RWPE2 (cell line): ENCODE results near the gene RABGEF1.
"Not testable (repeated sequence)": the region's sequence is repeated elsewhere in the genome, so short reads cannot be mapped to it uniquely, and the experiment has no call there.

Source experiments
- ATAC-seq: fragments of 200-7000 bp; cut with Tn5 transposase; 3 replicates; pipeline ENCODE4 v1.9.1; 2021; ENCODE audit warnings: low read depth
- DNase-seq: peaks from one replicate; pipeline ENCODE4 v3.0.0-alpha.2; 2020; ENCODE audit warnings: low spot score
- H3K27ac ChIP-seq: fragments of 450-650 bp; 2 replicates; pipeline ENCODE4 v1.5.1; 2017; ENCODE audit warnings: mild to moderate bottlenecking; ENCODE audit not compliant: poor library complexity, severe bottlenecking
- H3K27me3 ChIP-seq: fragments of 250-450 bp; sonication (Bioruptor Pico); 2 replicates; pipeline ENCODE4 v1.5.1; 2021; ENCODE audit warnings: mild to moderate bottlenecking, moderate library complexity; ENCODE audit not compliant: insufficient read depth, poor library complexity, severe bottlenecking
- H3K36me3 ChIP-seq: fragments of 250-450 bp; sonication (Bioruptor Pico); 2 replicates; pipeline ENCODE4 v1.5.1; 2020; ENCODE audit warnings: low read depth, mild to moderate bottlenecking, moderate library complexity
- H3K4me1 ChIP-seq: fragments of 250-450 bp; sonication (Bioruptor Pico); 2 replicates; pipeline ENCODE4 v1.5.1; 2021; ENCODE audit warnings: mild to moderate bottlenecking, moderate library complexity; ENCODE audit not compliant: insufficient read depth, poor library complexity, severe bottlenecking
- H3K4me3 ChIP-seq: fragments of 250-450 bp; sonication (Bioruptor Pico); 2 replicates; pipeline ENCODE4 v1.5.1; 2021; ENCODE audit warnings: mild to moderate bottlenecking, moderate library complexity; ENCODE audit not compliant: severe bottlenecking
- H3K9me3 ChIP-seq: fragments of 250-450 bp; sonication (Bioruptor Pico); 2 replicates; pipeline ENCODE4 v1.5.1; 2021; ENCODE audit warnings: mild to moderate bottlenecking, moderate library complexity; ENCODE audit not compliant: severe bottlenecking
- CTCF ChIP-seq: fragments of 450-650 bp; IDR thresholded peaks from one replicate; pipeline ENCODE4 v1.5.1; 2017; ENCODE audit warnings: mild to moderate bottlenecking, moderate library complexity; ENCODE audit not compliant: poor library complexity, severe bottlenecking

The RABGEF1 gene

GRCh38 chr7:66747385-66747784, 6.9 kb downstream of the RABGEF1 start:
- no peak for TF ChIP-seq CTCF
- Histone ChIP-seq H3K4me3 (no peak overlapping the region), H3K36me3 (peaks cover 11% of the 10 kb centered on the region), H3K27ac (no peak overlapping the region), H3K4me1 (peaks cover 3% of the 10 kb centered on the region), H3K27me3 (no peaks in the 10 kb centered on the region), H3K9me3 (no peaks in the 10 kb centered on the region)
- ATAC-seq (no peak), DNase-seq (no peak)

GRCh38 chr7:66747881-66748511, 7.5 kb downstream of the RABGEF1 start:
- Histone ChIP-seq H3K4me3 (no peak overlapping the region), H3K27me3 (no peaks in the 10 kb centered on the region), H3K9me3 (no peaks in the 10 kb centered on the region), H3K36me3 (peaks cover 11% of the 10 kb centered on the region), H3K4me1 (no peaks in the 10 kb centered on the region), H3K27ac (no peak overlapping the region)
- DNase-seq (no peak), ATAC-seq (no peak)
- TF ChIP-seq CTCF: no peak

- Histone ChIP-seq H3K27me3 (no peaks in the 10 kb centered on the region), H3K36me3 (peaks cover 11% of the 10 kb centered on the region), H3K4me3 (no peak overlapping the region), H3K9me3 (no peaks in the 10 kb centered on the region), H3K4me1 (no peaks in the 10 kb centered on the region), H3K27ac (no peak overlapping the region)
- ATAC-seq: no peak
- TF ChIP-seq CTCF: no peak
- no peak for DNase-seq
Measured at GRCh38 chr7:66748791-66749190, 8.3 kb downstream of the RABGEF1 start.

- Histone ChIP-seq H3K4me1 (no peaks in the 10 kb centered on the region), H3K36me3 (peaks cover 12% of the 10 kb centered on the region), H3K27me3 (no peaks in the 10 kb centered on the region), H3K4me3 (no peak overlapping the region), H3K27ac (no peak overlapping the region), H3K9me3 (no peaks in the 10 kb centered on the region)
- DNase-seq (no peak), ATAC-seq (no peak)
- no peak for TF ChIP-seq CTCF
Measured at GRCh38 chr7:66751945-66752344, 11.4 kb downstream of the RABGEF1 start.

- ATAC-seq (no peak), DNase-seq (no peak)
- H3K36me3 ChIP-seq: peaks cover 23% of the 10 kb centered on the region
- H3K27ac ChIP-seq: no peak overlapping the region
- TF ChIP-seq CTCF: no peak
- H3K4me1 ChIP-seq: no peaks in the 10 kb centered on the region
- no peak overlapping the region for H3K4me3 ChIP-seq
- H3K9me3 ChIP-seq: no peaks in the 10 kb centered on the region
- no peaks in the 10 kb centered on the region for H3K27me3 ChIP-seq
Measured at GRCh38 chr7:66754541-66754940, 14.0 kb downstream of the RABGEF1 start.

- not testable (repeated sequence) for H3K27me3 ChIP-seq, DNase-seq, ATAC-seq, H3K4me1 ChIP-seq, H3K9me3 ChIP-seq, H3K4me3 ChIP-seq, H3K27ac ChIP-seq
- peaks cover 21% of the 10 kb centered on the region for H3K36me3 ChIP-seq
Measured at GRCh38 chr7:66755059-66755458, 14.5 kb downstream of the RABGEF1 start.

GRCh38 chr7:66756227-66756626, 15.7 kb downstream of the RABGEF1 start:
- not testable (repeated sequence) for H3K4me3 ChIP-seq, H3K4me1 ChIP-seq, H3K9me3 ChIP-seq, H3K27me3 ChIP-seq, H3K27ac ChIP-seq, DNase-seq, ATAC-seq
- H3K36me3 ChIP-seq: peaks cover 16% of the 10 kb centered on the region
